Left ventricle myocardium inferior (tissue), 1 donor: ENCODE data around the gene SLC26A9. TPM values are rescaled to one million over a fixed set of nuclear protein-coding genes. Genes with fewer than 3 reads are reported as not detected.

Source experiments
- DNase-seq: peaks from one replicate; pipeline ENCODE4 v3.0.0-alpha.2; 2020
- H3K27ac ChIP-seq: fragments of 200-600 bp; replicated peaks from 2 replicates; pipeline ENCODE4 v1.8.0; 2021
- H3K27me3 ChIP-seq: fragments of 200-600 bp; 2 replicates; pipeline ENCODE4 v1.8.0; 2021; ENCODE audit warnings: low read depth
- H3K36me3 ChIP-seq: fragments of 200-600 bp; 2 replicates; pipeline ENCODE4 v1.8.0; 2021
- H3K4me1 ChIP-seq: fragments of 200-600 bp; 2 replicates; pipeline ENCODE4 v1.8.0; 2021
- H3K4me3 ChIP-seq: fragments of 200-600 bp; 2 replicates; pipeline ENCODE4 v1.8.0; 2021; ENCODE audit warnings: mild to moderate bottlenecking, moderate library complexity
- H3K9me3 ChIP-seq: fragments of 200-600 bp; replicated peaks from 2 replicates; pipeline ENCODE4 v1.8.0; 2021
- intact Hi-C: fragments of 100-400 bp; cut with micrococcal nuclease; formaldehyde crosslinking; loops from one replicate; pipeline ENCODE4 v1.11.0; 2022
- total RNA-seq: library from RNA; stranded (reverse); fragmentation: NEBNext Ultra II Directional; extraction: Animal tissue kit (Norgen Biotek cat#: 25700); gene quantifications from one replicate; pipeline ENCODE4 v1.2.1, GENCODE V29; 2021
- TF ChIP-seq, protein P1 (sequence below): fragments of 200-600 bp; IDR thresholded peaks from 2 replicates; pipeline ENCODE4 v1.8.0; 2021; ENCODE audit warnings: antibody characterized with exemption, mild to moderate bottlenecking, borderline replicate concordance
- donor health status: DM: no; HTN: yes; CAD: no; lungs with severe emphysema.

The SLC26A9 gene
- total RNA-seq, 1 donor from 2014 or later, result 35.2 TPM

DNA sequence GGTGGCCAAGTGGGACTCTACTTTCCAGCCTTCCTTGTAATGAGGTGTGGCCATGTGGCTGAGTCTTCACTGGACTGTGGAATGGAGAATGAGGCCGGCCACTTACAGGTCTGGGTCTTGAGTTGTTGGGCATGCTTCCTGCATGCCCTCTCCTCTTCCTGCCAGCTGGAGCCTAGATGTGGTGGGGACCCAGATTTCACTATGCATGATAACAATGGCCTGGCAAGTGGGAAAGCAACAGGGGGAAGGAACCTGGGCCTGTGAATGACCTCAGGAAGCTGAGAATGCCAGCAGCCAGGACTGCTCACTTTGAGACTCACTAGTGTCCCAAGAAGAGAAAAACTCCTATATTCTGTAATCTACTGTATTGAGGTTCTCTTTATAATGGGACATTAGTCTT lies 8.5 kb upstream of the SLC26A9 start:
- Histone ChIP-seq H3K27ac (no peak overlapping the region), H3K36me3 (no peaks in the 10 kb centered on the region), H3K4me1 (peaks cover 9% of the 10 kb centered on the region), H3K4me3 (no peak overlapping the region), H3K27me3 (peaks cover 5% of the 10 kb centered on the region), H3K9me3 (no peaks in the 10 kb centered on the region)
- intact Hi-C loops, result no loop called here
- DNase-seq, result no peak
- TF ChIP-seq, protein P1, sequence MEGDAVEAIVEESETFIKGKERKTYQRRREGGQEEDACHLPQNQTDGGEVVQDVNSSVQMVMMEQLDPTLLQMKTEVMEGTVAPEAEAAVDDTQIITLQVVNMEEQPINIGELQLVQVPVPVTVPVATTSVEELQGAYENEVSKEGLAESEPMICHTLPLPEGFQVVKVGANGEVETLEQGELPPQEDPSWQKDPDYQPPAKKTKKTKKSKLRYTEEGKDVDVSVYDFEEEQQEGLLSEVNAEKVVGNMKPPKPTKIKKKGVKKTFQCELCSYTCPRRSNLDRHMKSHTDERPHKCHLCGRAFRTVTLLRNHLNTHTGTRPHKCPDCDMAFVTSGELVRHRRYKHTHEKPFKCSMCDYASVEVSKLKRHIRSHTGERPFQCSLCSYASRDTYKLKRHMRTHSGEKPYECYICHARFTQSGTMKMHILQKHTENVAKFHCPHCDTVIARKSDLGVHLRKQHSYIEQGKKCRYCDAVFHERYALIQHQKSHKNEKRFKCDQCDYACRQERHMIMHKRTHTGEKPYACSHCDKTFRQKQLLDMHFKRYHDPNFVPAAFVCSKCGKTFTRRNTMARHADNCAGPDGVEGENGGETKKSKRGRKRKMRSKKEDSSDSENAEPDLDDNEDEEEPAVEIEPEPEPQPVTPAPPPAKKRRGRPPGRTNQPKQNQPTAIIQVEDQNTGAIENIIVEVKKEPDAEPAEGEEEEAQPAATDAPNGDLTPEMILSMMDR, result no peak

DNA sequence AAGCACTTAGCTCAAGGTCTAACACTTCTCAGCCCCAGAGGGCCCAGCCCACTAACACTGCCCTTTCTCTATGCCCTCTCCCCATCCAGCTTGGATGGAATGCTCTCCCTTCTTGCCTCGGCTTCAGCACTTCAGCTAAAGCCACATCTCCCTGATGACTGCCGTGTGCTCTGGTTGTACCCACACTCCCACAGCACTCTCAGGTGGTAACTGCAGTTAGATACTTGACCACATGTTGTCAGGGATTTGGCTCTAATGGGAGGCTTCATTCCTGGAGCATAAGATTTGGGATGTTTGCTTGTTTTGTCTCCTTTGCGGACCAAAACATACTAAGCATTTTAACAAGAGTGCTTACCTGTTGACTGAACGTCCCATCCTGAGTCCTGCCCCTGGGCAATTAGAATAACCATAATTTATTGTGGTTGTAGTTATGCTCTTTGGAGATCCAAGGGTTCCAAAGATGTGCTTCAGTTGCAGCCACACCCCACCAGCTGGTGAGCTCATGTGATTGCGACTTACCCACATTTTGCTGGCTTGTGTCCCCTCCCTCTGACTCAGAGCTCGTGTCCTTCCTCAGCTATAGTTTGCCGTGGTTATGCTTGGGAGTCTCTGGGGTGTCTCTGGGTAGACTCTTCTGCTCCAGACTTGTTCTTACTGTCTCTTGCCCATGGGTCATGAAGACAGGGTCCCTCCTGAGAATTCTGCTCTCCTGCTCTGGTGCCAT lies 7.7 kb upstream of the SLC26A9 start:
- H3K27ac ChIP-seq, result no peak overlapping the region
- no peak for DNase-seq
- intact Hi-C loops, result no loop called here

DNA sequence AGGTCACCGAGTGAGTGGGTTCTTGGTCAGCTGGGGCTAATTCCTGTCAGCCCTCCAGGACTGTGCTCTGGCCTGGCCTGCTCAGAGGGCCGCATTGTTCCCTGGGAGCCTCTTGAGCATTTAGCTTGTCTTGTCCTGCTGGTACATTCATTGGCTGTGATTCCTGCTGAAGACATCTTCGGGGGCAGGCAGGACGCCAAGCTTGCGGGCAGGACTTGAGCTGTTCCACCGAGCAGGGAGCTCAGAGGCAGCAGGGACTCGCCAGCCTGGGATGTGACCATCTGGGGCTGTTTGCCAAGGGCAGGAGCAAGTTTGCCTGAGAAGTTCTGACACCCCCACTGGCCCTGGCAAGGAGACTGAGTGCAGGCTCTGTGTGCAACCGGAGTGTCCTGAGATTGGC lies 7.0 kb upstream of the SLC26A9 start:
- Histone ChIP-seq H3K27ac (no peak overlapping the region), H3K4me3 (no peak overlapping the region), H3K4me1 (peaks cover 9% of the 10 kb centered on the region), H3K27me3 (no peaks in the 10 kb centered on the region), H3K36me3 (no peaks in the 10 kb centered on the region), H3K9me3 (no peaks in the 10 kb centered on the region)
- intact Hi-C loops, result no loop called here
- TF ChIP-seq, protein P1, result no peak
- no peak for DNase-seq

More for the DNA sequence above, 7.7 kb upstream of the SLC26A9 start:
- Histone ChIP-seq H3K4me1 (peaks cover 9% of the 10 kb centered on the region), H3K27me3 (no peaks in the 10 kb centered on the region), H3K36me3 (no peaks in the 10 kb centered on the region), H3K4me3 (no peak overlapping the region), H3K9me3 (no peaks in the 10 kb centered on the region)
- TF ChIP-seq, protein P1, result no peak

DNA sequence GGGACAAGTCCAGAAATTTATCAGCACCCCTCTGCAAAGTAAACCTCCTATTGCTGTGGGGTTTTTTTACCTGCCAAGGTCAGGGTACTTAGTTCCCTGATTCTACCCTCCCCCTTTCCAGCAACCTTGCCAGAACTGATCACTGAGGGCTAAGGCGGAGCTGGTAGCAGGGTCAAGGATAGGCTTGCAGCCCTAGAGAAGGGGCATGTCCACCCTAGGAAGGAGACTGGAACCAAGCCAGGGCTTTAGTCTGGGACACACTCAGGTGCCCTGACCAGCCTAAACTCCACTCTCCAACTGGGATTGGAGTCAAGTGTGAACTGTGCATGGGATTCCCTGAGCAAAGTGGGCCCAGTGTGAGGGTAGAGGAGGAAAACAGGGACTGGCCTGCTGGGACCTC lies 6.5 kb upstream of the SLC26A9 start:
- Histone ChIP-seq H3K36me3 (no peaks in the 10 kb centered on the region), H3K4me1 (peaks cover 9% of the 10 kb centered on the region), H3K4me3 (no peak overlapping the region), H3K27me3 (no peaks in the 10 kb centered on the region), H3K9me3 (no peaks in the 10 kb centered on the region), H3K27ac (no peak overlapping the region)
- intact Hi-C loops, result no loop called here
- TF ChIP-seq, protein P1, result no peak
- no peak for DNase-seq

DNA sequence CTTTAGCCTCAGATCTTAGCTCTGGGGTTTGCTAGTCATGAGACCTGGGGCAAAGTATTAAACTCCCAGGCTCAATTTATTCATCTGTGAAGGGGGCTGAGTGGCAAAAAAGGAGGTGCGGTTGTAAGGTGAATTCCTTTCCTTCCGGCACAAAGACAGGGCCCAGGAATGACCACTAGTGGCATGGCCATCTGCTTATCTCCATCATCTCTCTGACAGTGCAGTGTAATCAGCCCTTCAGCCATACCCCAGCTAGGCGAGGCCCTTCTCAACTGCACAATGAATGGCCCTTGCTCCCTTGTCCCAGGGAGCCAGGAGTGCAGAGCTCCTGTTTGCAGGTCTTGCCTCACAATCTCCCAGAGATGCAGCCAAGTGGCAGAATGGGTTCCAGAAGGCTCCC lies 5.6 kb upstream of the SLC26A9 start:
- Histone ChIP-seq H3K27me3 (peaks cover 4% of the 10 kb centered on the region), H3K9me3 (no peaks in the 10 kb centered on the region), H3K27ac (no peak overlapping the region), H3K36me3 (no peaks in the 10 kb centered on the region), H3K4me3 (no peak overlapping the region), H3K4me1 (peaks cover 9% of the 10 kb centered on the region)
- DNase-seq, result no peak
- TF ChIP-seq, protein P1, result no peak
- intact Hi-C loops, result no loop called here
